Vagina (tissue), 2 donors: Measurements from ENCODE around the gene STAB2.

Experiments used
- CTCF ChIP-seq, 3 experiments: fragments of 450-650 bp in 2 of 3; fragments of 200-600 bp in 1 of 3; sonication (generic) in 1 of 3; IDR thresholded peaks; one replicate each; pipeline ENCODE4 v1.5.1; 2017 to 2019; ENCODE audit warnings: antibody characterized with exemption in 3 of 3, mild to moderate bottlenecking in 2 of 3, moderate library complexity in 2 of 3
- POLR2A ChIP-seq, 2 donors: fragments of 450-650 bp; IDR thresholded peaks; one replicate each; pipeline ENCODE4 v1.6.1; 2017; ENCODE audit warnings: antibody characterized with exemption in 2 of 2, mild to moderate bottlenecking in 2 of 2, moderate library complexity in 2 of 2
- POLR2AphosphoS5 ChIP-seq, 2 donors: sonication (generic); formaldehyde crosslinking; IDR thresholded peaks; one replicate each; pipeline ENCODE4 v1.9.0; 2017; ENCODE audit warnings: antibody characterized with exemption in 2 of 2, mild to moderate bottlenecking in 2 of 2, low read depth in 1 of 2; ENCODE audit not compliant: insufficient read depth in 1 of 2

GRCh38 chr12:103673891-103674375 lies 86.9 kb downstream of the STAB2 start:
- TF ChIP-seq CTCF (IDR thresholded peaks at IDR 0.05) = no peak
- no peak for TF ChIP-seq POLR2A (IDR thresholded peaks at IDR 0.05)
- no peak for TF ChIP-seq POLR2AphosphoS5 (IDR thresholded peaks at IDR 0.05; ENCODE audit: insufficient read depth in 1 of 2, low read depth in 1 of 2)
